ENCODE results near the gene SKP1. TPM values are rescaled to one million over a fixed set of nuclear protein-coding genes. Genes with fewer than 3 reads are reported as not detected.

The SKP1 gene
- total and polyA plus RNA-seq, 4 donors = 129 to 407 (median 253) TPM

DNA sequence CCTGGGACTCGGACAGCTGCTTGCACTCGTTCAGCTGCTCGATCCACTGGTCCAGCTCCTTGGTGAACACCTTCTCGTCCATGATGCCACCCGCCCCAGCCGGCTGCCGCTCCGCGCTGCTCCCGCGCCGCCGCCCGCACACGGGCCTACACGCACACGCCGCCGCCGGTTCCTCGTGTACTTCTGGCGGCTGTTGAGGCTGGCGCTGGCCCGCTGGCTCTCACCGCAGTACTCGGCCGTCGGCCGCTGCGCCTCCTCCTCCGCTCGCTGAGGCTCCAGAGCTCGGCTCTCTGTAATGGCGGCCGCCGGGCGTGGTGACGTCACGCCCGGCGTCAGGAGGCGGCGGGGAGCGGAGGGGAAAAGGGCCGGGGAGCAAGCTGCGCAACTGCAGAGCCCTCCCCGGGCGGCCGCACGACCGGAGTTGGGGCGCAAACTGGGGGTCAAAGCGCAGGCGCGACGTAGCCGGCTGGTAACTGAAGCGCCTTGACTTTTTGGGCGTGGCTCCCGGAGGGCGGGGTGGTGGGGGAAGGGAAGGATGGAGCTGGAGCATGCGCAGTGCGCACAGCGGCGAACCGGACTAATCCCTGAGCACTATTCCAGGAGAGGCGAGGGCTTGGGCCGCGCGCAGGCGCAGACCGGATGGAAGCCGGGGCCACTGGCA, 49.2 kb upstream of the SKP1 start, which contains the start of gene PPP2CA:
Gene PPP2CA, minus strand, starts transcription at position 294 of the 661 bp plus-strand sequence. Its CDS starts 212 bp downstream, at position 82.
- peak within 1 kb of the TSS; percentile 98 to 99 for H3K27ac ChIP-seq (ENCODE audit: low read depth in 1 of 2, low read length in 2 of 2)
- DNase-seq (ENCODE audit: low spot score) = peak; percentile 99

More for the DNA sequence above, 49.2 kb upstream of the SKP1 start, which contains the start of gene PPP2CA:
- TF ChIP-seq RAD21 (IDR thresholded peaks at IDR 0.05) (no peak), SP1 (IDR thresholded peaks at IDR 0.05) (peak; percentile 77), HNF4A (conservative IDR thresholded peaks at IDR 0.05) (peak; percentile 37 to 50), RXRA (IDR thresholded peaks at IDR 0.05) (peak; percentile 37 to 64), GABPA (IDR thresholded peaks at IDR 0.05 in 1 of 2, conservative IDR thresholded peaks at IDR 0.05 in 1 of 2) (peak in 1 of 2 donors; percentile 50), NR2F2 (IDR thresholded peaks at IDR 0.05) (peak; percentile 68), YY1 (IDR thresholded peaks at IDR 0.05) (peak; percentile 96), HNF4G (IDR thresholded peaks at IDR 0.05) (no peak), JUND (IDR thresholded peaks at IDR 0.05) (peak in 1 of 2 donors; percentile 31), FOXA1 (IDR thresholded peaks at IDR 0.05) (no peak), FOXA2 (IDR thresholded peaks at IDR 0.05) (no peak)
- TF ChIP-seq, protein P1, sequence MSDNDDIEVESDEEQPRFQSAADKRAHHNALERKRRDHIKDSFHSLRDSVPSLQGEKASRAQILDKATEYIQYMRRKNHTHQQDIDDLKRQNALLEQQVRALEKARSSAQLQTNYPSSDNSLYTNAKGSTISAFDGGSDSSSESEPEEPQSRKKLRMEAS (IDR thresholded peaks at IDR 0.05) = peak; percentile 60
- TF ChIP-seq, protein P2, sequence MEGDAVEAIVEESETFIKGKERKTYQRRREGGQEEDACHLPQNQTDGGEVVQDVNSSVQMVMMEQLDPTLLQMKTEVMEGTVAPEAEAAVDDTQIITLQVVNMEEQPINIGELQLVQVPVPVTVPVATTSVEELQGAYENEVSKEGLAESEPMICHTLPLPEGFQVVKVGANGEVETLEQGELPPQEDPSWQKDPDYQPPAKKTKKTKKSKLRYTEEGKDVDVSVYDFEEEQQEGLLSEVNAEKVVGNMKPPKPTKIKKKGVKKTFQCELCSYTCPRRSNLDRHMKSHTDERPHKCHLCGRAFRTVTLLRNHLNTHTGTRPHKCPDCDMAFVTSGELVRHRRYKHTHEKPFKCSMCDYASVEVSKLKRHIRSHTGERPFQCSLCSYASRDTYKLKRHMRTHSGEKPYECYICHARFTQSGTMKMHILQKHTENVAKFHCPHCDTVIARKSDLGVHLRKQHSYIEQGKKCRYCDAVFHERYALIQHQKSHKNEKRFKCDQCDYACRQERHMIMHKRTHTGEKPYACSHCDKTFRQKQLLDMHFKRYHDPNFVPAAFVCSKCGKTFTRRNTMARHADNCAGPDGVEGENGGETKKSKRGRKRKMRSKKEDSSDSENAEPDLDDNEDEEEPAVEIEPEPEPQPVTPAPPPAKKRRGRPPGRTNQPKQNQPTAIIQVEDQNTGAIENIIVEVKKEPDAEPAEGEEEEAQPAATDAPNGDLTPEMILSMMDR (IDR thresholded peaks at IDR 0.05; ENCODE audit: low read depth, low read length, missing input control) = no peak
- TF ChIP-seq, protein P3, sequence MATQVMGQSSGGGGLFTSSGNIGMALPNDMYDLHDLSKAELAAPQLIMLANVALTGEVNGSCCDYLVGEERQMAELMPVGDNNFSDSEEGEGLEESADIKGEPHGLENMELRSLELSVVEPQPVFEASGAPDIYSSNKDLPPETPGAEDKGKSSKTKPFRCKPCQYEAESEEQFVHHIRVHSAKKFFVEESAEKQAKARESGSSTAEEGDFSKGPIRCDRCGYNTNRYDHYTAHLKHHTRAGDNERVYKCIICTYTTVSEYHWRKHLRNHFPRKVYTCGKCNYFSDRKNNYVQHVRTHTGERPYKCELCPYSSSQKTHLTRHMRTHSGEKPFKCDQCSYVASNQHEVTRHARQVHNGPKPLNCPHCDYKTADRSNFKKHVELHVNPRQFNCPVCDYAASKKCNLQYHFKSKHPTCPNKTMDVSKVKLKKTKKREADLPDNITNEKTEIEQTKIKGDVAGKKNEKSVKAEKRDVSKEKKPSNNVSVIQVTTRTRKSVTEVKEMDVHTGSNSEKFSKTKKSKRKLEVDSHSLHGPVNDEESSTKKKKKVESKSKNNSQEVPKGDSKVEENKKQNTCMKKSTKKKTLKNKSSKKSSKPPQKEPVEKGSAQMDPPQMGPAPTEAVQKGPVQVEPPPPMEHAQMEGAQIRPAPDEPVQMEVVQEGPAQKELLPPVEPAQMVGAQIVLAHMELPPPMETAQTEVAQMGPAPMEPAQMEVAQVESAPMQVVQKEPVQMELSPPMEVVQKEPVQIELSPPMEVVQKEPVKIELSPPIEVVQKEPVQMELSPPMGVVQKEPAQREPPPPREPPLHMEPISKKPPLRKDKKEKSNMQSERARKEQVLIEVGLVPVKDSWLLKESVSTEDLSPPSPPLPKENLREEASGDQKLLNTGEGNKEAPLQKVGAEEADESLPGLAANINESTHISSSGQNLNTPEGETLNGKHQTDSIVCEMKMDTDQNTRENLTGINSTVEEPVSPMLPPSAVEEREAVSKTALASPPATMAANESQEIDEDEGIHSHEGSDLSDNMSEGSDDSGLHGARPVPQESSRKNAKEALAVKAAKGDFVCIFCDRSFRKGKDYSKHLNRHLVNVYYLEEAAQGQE (IDR thresholded peaks at IDR 0.05) = peak; percentile 73
- TF ChIP-seq, protein P4, sequence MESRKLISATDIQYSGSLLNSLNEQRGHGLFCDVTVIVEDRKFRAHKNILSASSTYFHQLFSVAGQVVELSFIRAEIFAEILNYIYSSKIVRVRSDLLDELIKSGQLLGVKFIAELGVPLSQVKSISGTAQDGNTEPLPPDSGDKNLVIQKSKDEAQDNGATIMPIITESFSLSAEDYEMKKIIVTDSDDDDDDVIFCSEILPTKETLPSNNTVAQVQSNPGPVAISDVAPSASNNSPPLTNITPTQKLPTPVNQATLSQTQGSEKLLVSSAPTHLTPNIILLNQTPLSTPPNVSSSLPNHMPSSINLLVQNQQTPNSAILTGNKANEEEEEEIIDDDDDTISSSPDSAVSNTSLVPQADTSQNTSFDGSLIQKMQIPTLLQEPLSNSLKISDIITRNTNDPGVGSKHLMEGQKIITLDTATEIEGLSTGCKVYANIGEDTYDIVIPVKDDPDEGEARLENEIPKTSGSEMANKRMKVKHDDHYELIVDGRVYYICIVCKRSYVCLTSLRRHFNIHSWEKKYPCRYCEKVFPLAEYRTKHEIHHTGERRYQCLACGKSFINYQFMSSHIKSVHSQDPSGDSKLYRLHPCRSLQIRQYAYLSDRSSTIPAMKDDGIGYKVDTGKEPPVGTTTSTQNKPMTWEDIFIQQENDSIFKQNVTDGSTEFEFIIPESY (IDR thresholded peaks at IDR 0.05) = peak; percentile 53
- TF ChIP-seq, protein P5, sequence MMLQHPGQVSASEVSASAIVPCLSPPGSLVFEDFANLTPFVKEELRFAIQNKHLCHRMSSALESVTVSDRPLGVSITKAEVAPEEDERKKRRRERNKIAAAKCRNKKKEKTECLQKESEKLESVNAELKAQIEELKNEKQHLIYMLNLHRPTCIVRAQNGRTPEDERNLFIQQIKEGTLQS (IDR thresholded peaks at IDR 0.05) = no peak
- Histone ChIP-seq H3K27me3 (ENCODE audit: control insufficient read depth in 4 of 4, insufficient read depth in 4 of 4, low read length in 3 of 4) (no peaks in the 10 kb centered on the region), H3K9ac (ENCODE audit: low read depth in 1 of 2, low read length in 2 of 2) (peak within 1 kb of the TSS; percentile 95 to 98), H3K9me3 (ENCODE audit: control insufficient read depth in 4 of 4, low read length in 3 of 4) (no peaks in the 10 kb centered on the region), H3K36me3 (ENCODE audit: control insufficient read depth in 4 of 4, insufficient read depth in 3 of 4, low read depth in 1 of 4, low read length in 3 of 4) (no peaks in the 10 kb centered on the region), H3K4me3 (ENCODE audit: low read depth in 1 of 3, low read length in 3 of 3) (peak within 1 kb of the TSS; percentile 84 to 98 (median 96)), H3K4me1 (ENCODE audit: control insufficient read depth in 4 of 4, insufficient read depth in 4 of 4, low read length in 3 of 4) (peaks cover 1 to 36% (median 26%) of the 10 kb centered on the region in 4 donors)
- under 1% methylated on average over 73 of the region's 73 CpGs for WGBS

Measured in liver (tissue), 9 donors.